C4-2B (cell line): ENCODE measurements around the gene FAM219B.

Experiments used
- H3K27ac ChIP-seq: fragments of 450-650 bp; 2 replicates; pipeline ENCODE4 v1.5.1; 2017
- CTCF ChIP-seq: fragments of 450-650 bp; conservative IDR thresholded peaks from 2 replicates; pipeline ENCODE4 v1.5.1; 2017; ENCODE audit warnings: mild to moderate bottlenecking
- ZFX ChIP-seq: fragments of 450-650 bp; IDR thresholded peaks from 2 replicates; pipeline ENCODE4 v1.6.1; 2017

The FAM219B gene

GRCh38 chr15:74884428-74885223 is 22.0 kb downstream of the FAM219B start:
- TF ChIP-seq CTCF (no peak), ZFX (no peak)
- no peak overlapping the region for H3K27ac ChIP-seq

DNA sequence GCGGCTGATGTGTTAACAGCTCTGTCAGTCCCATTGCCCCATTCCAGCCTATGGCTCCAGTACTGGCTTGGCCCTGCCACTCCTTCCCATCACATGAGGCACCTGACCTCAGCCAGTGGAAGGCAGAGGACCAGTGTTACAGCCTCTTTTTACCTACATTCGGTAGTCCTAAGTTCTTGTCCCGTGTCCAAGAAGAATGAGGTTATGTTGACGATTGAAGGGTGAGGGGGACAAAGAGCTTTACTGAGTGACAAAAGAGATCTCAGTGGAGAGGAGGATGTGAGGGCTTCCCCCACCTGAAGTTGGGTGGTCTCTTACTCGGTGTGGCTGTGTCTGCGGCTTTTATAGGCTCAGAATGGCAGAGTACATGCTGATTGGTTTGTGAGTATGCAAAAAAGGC is 24.1 kb downstream of the FAM219B start:
- no peak overlapping the region for H3K27ac ChIP-seq
- no peak for TF ChIP-seq CTCF
- TF ChIP-seq ZFX: no peak

DNA sequence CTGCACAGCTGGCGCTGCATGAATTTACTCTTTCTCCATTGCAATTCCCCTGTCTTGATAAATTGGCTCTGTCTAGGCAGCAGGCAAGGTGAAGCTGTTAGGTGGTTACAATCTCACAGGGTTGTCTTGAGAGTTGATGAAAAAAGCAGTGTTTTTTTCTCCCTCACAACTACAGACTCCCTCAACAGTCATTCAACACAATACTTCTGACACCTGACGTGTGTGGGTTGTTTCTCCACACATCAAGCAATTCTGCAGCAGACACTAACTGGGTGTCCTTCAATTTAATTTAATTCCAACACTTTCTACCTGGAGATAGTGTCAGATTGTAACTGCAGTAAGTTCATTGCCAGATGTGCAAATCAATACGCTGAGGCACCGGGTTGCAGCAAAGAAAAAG is 28.4 kb downstream of the FAM219B start:
- TF ChIP-seq ZFX (no peak), CTCF (no peak)
- no peak overlapping the region for H3K27ac ChIP-seq

- H3K27ac ChIP-seq: peak overlapping the region; percentile 69
- no peak for TF ChIP-seq CTCF
- no peak for TF ChIP-seq ZFX
Measured at GRCh38 chr15:74873756-74874424, 32.8 kb downstream of the FAM219B start.

DNA sequence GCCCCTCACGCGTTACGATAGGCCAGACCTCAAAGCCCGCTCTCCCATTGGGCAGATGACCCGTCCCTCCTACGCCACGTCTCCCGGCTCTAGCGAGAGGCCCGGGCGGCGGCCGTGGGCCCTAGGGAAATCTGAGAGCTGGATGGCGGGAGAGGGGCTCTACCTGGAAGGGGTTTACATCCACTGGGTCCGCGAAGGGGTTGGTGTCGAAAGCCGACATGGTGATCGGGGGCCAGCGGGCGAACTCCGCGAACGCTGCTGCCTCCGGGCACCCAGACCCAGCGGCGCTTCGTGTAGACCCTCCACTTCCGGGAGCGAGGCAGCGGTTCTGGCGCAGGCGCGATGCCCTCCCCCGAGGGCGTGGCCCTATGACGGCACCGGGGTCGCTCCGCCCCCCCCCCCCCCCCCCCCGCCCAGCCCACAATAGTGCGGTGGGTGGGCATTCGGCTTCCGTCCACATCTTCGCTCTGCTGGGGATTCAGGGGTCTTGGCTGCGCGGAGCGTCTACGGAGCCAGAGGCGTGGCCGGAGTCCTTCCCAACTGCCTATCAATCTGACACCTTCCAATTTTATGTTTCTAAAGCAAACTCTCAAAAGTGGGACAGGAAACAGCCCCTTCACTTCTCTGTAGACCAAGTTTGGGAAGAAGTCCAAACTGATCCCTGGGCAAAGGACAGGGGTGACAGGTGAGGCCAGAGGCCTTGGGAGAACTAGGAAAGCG is 33.5 kb downstream of the FAM219B start, which contains the start of gene SCAMP2:
SCAMP2 (minus strand) TSS at position 330 of the 720 bp plus-strand sequence; CDS start at position 220, 110 bp downstream.
- H3K27ac ChIP-seq: peak within 1 kb of the TSS; percentile 69
- TF ChIP-seq ZFX (peak; percentile 86; the same call in 1 of the 2 replicates), CTCF (no peak)

GRCh38 chr15:74872702-74873035 is 34.0 kb downstream of the FAM219B start:
- no peak for TF ChIP-seq CTCF
- TF ChIP-seq ZFX: no peak
- peak overlapping the region; percentile 69 for H3K27ac ChIP-seq
